ENCODE data around the gene SMARCE1.

GRCh38 chr17:40678902-40679522 lies 31.4 kb upstream of the SMARCE1 start:
- no peak for TF ChIP-seq CTCF (IDR thresholded peaks at IDR 0.05; ENCODE audit: poor library complexity)
- TF ChIP-seq EZH2 (IDR thresholded peaks at IDR 0.05; ENCODE audit: borderline replicate concordance), result no peak
- TF ChIP-seq EZH2phosphoT487 (IDR thresholded peaks at IDR 0.05; ENCODE audit: low read depth, severe bottlenecking, unreplicated experiment), result no peak

Data from hepatocyte (in vitro differentiated cells).